HL-60/S4 treated with phorbol 12-myristate 13-acetate at 8.2 ng/mL for 4 days and 3 days (cell line): ENCODE data around the gene EXOC6B.
"Not testable (repeated sequence)": the region's sequence is repeated elsewhere in the genome, so short reads cannot be mapped to it uniquely, and the experiment has no call there.

ENCODE experiments used
- in situ Hi-C: fragments of 300-500 bp; cut with MboI; formaldehyde crosslinking; loops from 2 replicates; pipeline ENCODE4 v1.15.0; 2022; ENCODE audit warnings: low sequenced_read_pairs

EXOC6B gene

DNA sequence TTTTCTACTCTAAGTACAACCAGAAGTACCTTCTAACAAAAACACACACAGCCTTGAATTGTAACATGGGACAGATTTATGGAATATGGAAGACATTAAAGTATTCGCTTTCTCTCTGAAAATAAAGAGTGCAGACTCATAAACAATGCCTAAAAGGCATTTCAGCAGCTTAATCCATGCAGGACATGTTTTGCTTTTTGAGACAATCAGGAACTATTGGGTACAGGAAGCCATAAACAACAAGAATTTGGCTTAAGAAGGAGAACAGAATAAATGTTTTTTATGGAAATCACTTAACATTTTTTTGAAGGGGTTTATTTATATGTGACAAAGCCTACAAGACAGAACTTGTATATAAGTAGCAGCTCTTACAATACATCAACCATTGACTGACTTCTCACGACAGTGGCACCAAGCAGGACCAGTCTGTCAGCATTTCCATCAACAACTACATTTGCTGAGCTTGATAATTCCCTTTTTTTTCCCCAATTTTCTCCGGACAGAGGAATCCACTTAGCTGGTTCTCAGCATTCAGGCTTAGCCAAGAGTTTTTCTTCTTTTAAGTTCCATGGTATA lies 140.1 kb downstream of the EXOC6B start:
- in situ Hi-C loops, result no loop called here

DNA sequence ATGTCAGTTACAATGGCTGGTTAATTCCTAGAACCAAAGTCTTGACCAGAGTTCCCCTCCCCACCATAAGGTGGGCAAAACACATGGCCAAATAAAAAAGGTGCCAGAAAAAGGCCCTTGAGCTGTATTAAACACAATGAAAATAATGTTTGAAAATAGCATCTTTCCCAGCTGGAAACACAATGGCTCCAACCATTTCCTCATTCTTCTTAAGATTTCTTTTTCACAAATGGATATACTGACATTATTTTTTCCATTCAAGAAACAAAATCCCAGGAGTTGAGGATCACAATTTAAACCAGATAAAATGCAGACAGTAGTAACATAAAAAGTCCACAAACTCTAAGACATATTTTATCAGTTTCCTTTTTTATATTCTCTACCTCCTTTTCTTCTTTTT lies 143.8 kb downstream of the EXOC6B start:
- in situ Hi-C loops, result no loop called here

DNA sequence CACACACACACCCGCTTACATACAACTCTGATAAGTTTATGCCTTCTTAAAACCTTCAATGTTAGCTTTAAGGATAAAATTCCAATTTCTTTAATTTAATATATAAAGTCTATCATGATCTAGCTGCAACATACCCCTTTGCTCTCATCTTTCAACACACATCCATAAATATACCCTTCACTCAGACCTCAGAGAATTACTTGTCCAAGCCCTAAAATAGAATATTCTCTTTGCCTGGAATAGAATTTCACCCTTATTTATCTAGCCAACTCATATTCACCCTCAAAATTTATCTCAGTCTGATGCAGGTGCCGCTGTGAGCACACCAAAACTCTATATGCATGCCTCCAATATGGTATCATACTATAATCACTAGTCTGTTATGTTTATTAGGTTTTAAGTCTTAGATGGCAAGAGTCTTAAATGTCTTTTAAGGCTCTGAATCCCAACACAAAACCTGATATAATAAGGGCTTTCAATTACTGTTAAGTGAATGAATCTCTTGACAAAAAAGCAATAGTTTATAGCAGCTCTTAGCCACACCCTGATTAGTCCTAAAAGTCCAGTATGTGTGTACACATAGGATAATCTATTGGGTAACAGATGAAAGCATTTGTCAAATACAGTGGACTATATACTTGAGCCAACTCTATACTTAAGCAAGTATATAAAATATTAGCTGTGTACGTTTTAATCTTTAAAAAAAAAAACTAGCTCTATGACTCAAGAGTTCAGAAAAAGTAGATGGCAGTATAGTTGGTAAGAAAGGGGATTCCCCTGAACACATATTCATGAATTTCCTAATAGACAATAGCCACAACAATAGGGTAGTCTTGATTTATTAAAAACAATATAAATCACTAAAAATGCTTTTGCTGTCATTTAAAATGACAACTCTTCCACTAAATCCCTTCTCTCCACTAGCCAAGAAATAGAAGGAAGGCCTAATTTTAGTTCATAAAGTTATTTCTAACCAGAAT lies 144.5 kb downstream of the EXOC6B start:
- in situ Hi-C loops, result no loop called here

DNA sequence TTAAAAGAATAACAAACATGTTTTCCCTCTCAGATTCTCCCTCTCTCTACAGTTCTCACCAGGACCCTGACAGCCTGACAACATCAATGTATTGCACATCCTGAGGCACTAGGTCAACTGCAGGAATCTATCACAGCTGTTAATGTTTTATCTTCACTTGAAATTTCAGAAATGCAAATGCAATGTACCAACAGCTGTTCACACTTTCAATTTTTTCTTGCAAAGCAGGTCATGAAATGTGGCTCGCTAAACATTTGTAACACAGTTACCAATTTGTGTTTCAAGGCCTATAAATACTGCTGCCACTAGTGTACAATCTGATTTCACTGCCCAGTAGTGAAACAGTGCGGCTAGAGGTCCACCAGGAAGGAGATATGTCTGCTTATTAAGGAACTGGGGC lies 147.8 kb downstream of the EXOC6B start:
- in situ Hi-C loops, result no loop called here

DNA sequence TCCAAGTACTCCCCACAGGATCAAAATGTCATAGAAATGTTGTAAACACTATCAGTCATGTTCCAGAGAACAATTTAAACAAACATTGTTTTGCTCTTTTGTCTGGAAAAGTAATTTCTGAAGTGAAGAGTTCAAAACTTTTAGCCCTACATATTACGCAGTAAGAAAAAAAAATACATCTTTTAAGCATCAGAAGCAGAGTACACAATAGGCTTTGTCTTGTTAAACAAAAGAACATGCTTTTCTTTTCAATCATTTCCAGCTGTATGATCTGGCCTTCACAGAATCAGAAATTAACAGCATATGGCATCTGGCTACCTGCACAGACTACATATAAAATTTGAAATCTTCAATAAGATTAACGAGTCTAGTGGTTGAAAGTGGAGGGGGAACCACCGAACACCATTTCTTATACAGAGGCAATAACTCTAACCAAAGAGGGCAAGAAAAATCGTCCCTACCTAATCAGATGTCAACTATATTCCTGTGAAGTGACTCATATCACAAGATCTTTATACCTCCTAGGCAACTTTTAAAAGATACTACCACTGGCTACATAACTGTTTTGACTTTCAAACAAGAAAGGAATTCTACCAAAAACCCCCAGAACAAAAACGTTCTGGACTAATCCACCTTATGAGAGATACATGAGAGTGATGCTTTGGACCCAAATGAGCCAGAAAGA lies 149.3 kb downstream of the EXOC6B start:
- in situ Hi-C loops, result no loop called here

DNA sequence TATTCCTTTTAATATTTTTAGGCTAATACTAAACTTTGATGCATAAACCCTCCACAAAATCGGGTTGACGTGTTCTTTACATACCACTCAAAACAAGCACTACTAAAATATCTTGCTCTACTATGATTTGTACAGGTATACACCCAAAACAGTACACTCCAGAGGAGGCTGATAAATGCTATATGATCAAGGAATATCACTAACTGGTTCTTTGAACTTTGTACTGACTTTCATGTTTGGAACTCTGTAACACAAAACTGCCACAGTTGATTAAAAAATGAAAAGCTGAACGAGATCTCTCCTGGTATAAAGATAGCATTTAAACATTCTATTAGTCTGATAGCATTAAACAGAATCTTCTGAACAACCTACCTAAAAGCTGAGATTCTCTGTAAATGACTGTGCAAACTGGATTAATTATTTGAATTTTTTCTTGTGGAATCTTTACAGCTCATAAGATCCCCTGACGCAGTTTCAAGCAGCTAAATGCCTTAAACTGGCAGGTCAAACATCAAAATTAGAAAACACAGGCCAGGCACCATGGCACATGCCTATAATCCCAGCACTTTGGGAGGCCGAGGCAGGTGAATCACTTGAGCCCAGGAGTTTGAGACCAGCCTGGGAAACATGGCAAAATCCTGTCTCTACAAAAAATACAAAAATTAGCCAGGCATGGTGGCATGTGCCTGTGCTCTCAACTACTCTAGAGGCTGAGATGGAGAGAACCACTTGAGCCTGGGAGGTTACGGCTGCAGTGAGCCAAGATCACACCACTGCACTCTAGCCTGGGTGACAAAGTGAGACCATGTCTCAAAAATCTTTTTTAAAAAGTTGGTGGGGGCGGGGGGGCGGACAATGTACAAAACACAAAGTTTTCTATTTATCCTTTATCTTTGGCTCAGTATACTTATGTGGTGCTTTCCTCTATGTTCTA lies 150.6 kb downstream of the EXOC6B start:
- in situ Hi-C loops, result no loop called here

DNA sequence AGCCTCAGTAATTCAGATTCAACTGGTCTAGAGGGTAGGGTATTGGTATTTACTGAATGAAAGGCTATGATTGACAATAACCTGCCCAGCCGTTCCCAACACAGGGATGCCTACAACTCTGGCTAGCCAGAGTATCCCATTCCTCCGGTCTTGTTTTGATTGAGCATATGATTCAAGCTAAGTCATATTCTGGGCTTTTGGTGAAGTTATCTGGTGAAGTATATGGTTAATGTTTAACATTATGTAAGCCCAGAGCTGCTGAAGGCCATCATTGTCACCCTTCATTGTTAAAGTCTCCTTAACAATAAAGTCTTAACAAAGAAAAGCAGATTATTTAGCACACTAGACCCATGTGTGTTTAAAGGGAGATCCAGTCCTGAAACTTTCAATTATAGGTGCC lies 152.6 kb downstream of the EXOC6B start:
- in situ Hi-C loops, result no loop called here

DNA sequence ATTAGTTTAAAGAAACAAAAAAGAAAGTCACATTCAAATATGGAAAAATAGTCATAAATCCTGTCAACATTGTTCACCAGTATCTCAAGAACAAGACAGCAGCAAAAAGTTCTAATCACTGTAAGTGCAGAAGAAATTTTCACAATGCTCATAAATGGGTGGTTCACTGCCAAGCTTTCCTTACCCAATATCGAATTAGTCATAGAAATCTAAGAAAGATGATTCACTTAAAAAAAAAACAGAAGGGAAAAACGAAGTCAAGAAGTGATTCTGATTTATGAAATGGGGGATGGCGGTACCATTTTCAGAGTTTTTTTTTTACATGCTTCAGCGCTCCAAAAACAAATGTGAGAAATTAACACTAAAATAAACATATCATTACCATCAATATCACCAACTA lies 156.7 kb downstream of the EXOC6B start:
- in situ Hi-C loops, result no loop called here

DNA sequence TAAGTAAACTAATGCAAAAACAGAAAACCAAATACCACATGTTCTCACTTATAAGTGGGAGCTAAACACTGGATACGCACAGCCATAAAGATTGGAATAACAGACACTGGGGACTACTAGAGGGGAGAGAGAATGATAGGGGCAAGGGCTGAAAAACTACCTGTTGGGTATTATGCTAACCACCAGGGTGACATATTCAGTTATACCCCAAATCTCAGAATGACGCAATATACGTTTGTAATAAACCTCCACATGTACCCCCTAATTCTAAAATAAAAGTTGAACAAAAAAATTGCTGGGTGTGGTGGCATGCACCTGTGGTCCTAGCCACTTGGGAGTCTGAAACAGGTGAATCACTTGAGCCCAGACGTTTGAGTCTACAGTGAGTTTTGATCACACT lies 157.2 kb downstream of the EXOC6B start:
- in situ Hi-C loops, result no loop called here

DNA sequence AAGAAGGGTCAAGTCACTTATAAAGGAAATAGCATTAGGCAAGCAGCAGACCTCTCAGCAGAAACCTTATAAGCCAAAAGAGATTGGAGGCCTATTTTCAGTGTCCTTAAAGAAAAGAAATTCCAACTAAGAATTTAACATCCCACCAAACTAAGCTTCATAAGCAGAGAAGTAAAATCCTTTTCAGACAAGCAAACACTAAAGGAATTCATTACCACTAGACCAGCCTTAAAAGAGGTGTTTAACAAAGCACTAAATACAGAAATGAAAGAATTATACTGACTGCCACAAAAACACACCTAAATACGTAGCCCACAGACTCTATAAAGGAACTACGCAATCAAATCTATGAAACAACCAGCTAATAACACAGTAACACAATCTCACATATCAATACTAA lies 160.4 kb downstream of the EXOC6B start:
- in situ Hi-C loops, result no loop called here

DNA sequence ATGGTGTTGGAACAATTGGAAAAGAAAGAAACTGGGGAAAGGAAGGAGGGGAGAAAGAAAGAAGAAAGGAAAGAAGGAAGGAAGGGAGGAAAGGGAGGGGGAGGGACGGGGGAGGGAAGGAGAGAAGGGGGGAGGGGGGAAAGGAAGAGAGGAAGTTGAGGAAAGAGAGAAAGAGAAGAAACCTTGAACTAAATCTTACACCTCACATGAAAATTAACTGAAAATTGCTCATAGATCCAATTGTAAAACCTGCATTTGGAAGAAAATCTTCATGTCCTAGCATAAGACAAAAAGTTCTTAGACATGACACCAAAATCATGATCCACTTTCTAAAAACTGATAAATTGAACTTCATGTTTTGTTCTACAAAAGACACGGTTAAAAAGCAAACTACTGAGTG lies 163.8 kb downstream of the EXOC6B start:
- in situ Hi-C loops, result no loop called here

DNA sequence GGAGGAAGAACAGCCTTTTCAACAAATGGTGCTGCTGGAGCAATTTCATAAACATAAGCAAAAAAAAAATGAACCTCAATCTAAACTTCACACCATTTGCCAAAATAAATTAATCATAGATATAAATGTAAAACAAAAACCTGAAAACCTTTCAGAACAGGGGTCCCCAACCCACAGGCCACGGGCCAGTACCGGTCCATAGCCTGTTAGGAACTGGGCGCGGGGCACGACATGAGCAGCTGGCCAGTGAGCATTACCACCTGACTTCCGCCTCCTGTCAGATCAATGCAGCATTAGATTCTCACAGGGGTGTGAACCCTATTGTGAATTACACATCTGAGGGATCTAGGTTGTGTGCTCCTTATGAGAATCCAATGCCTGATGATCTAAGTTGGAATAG lies 176.0 kb downstream of the EXOC6B start:
- in situ Hi-C loops, result no loop called here

DNA sequence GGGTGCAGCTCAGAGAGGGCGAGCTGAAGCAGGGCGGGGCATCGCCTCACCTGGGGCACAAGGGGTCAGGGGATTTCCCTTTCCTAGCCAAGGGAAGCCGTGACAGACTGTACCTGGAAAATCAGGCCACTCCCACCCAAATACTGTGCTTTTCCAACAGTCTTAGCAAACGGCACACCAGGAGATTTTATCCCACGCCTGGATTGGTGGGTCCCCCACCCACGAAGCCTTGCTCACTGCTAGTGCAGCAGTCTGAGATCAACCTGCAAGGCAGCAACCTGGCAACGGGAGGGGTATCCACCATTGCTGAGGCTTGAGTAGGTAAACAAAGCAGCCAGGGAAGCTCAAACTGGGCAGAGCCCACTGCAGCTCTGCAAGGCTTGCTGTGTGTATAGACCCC lies 184.6 kb downstream of the EXOC6B start:
- in situ Hi-C loops, result not testable (repeated sequence)

DNA sequence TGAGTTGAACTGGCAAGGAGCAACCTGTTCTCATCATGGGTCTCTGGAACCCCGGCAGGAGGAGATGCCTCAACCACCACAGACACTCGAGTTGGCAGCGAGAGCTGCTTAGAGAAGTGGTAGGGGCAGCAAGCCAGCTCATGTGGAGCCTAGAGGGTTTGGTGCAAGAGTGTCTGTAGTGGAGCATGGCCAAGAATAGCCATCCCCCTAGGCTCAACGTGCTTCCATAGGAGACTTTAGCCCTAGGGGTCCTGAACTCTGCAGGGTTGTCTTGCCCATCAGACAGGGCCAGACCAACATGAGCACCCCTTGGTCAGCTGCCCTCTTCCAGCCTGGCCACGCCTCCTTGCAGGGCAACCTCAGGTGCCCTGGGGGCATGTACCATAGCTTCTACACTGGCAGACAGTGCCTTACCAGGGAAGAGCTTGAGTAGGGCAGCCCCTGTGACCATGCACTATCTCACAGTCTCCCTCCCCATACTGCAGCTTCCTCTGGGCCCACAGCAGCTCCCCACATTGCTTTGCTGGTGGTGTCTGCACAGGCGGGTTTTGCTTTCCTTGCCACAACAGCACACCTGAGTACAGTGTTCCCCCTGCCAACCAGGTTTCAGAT lies 187.1 kb downstream of the EXOC6B start:
- in situ Hi-C loops, result no loop called here

DNA sequence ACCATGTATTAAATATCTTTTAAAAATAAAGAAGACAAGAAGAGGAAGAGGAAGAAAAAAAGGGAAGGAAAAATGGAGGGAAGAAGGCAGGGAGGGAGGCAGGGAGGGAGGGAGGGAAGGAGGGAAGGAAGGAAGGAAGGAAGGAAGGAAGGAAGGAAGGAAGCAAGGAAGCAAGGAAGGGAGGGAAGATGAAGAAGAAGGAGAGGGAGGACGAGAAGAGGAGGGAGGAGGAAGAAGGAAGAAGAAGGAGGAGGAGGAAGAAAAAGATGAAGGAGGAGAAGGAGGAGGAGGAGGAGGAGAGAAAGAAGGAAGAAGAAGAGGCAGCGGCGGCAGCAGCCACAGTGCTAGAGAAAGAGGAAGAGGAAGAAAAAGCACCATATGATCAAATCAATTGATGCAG lies 189.6 kb downstream of the EXOC6B start:
- in situ Hi-C loops, result no loop called here

DNA sequence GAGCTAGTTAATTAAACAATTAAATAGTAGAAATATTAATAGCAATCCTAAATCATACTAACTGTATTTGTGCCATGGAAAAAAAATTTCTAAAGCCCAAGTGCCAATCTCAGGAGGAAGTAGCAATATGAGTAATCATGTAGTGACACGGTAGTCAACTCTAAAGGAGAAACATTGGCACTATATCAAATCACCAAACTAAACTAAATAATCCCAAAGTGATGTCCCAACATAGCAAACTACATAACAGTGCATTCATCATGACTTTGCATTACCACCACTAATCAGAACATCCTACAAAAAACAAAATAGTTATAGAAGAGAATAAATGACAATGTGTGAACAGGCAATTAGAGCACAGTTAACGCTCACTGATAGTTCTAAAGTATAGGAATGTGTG lies 195.1 kb downstream of the EXOC6B start:
- in situ Hi-C loops, result no loop called here

DNA sequence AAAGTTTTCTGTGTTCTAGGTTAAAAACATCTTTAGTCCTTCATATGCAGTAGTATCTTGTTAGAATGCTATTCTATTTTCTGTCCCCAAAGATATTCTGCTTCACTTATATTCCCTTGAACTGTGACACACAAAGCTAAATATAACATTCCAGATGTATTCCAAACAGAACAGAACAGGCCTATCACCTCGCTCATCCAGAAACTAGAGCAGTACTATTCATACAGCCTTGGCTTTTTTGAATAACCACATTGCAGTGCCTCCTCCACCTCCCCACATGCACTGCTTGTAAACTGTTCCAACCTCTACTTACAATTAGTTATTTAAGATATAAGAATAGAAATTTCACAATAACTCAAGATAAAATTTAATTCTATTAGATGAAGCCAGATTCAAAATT lies 196.8 kb downstream of the EXOC6B start:
- in situ Hi-C loops, result no loop called here

DNA sequence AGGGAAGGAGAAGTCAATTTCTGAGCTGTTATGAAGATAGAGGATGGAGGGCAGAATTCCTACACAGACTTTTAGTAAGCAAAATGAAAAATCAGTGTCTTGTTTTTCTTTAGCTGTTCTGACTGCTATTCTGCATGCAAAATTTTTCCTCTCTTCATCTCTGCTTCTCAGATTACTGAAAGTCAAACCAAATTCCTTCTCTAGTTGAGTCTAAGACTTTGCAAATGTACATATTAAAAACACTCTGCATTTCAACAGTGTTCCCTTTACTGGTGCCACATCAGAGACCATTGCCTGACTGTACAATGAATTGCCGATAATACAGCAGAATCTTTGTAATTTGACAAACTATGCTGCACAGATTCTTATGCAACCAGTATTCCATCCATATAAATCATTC lies 198.8 kb downstream of the EXOC6B start:
- in situ Hi-C loops, result no loop called here

DNA sequence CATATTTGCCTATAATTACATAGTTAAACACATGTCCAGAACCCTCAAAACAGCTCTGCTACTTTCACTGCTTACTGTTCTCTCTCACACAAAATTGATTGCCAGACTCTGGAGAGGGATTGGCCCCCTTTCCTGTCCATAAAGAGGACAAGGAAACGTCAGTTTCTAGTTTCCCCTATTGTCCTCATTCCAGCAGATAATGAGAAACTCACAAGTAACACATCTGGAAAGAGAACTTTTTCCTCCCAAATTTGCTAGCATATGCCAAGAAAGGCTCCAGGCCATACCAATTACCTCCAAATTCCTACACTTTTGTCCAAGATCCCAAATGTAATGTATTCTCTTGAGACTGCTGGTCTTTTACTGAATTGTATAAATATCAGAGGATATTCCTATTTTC lies 200.5 kb downstream of the EXOC6B start:
- in situ Hi-C loops, result no loop called here

DNA sequence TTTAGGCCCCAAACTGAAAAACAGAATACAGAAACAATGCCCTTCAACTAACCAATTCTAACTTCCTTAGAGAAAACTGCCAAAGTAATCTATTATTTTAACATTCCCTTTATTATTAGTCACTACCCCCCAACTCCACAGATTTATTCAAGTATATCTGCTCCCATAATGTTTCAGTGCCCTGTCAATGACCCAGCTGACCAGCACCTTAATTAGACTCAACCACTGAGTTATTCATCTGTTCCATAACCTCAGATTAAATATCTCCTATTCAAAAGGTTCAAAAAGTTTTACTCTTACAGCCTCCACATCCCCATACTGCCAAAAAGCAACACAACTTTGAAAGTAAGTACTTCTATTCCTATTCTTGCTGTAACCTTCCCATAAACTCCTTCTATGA lies 202.4 kb downstream of the EXOC6B start:
- in situ Hi-C loops, result no loop called here
